HG03135 (cell line): ENCODE data around the gene RNF14.

ENCODE experiments used
- ATAC-seq: cut with Tn5 transposase; IDR thresholded peaks from one replicate; pipeline ENCODE4 v1.9.1; 2021; ENCODE audit warnings: mild to moderate bottlenecking, moderate library complexity; ENCODE audit not compliant: unreplicated experiment

The RNF14 gene

GRCh38 chr5:141947316-141947715 lies 21.6 kb upstream of the RNF14 start:
- ATAC-seq: no peak

GRCh38 chr5:141948812-141949211 lies 20.1 kb upstream of the RNF14 start:
- ATAC-seq: no peak

GRCh38 chr5:141949511-141949910 lies 19.4 kb upstream of the RNF14 start:
- no peak for ATAC-seq

- no peak for ATAC-seq
These were observed 18.5 kb upstream of the RNF14 start for GRCh38 chr5:141950207-141951005.

- peak; percentile 77 for ATAC-seq
These were observed 17.5 kb upstream of the RNF14 start for GRCh38 chr5:141951332-141951781.

GRCh38 chr5:141952020-141952419 lies 16.9 kb upstream of the RNF14 start:
- ATAC-seq: no peak

GRCh38 chr5:141954194-141954593 lies 14.7 kb upstream of the RNF14 start:
- no peak for ATAC-seq

GRCh38 chr5:141957367-141957996 lies 11.4 kb upstream of the RNF14 start:
- no peak for ATAC-seq

GRCh38 chr5:141958113-141958512 lies 10.8 kb upstream of the RNF14 start, which contains the start of gene PCDH12:
Gene PCDH12, minus strand, starts transcription at chr5:141958202. Its CDS starts 351 bp downstream, at chr5:141957851.
- ATAC-seq: no peak

- ATAC-seq: no peak
These were observed 10.2 kb upstream of the RNF14 start for GRCh38 chr5:141958546-141959172.

- no peak for ATAC-seq
These were observed 8.9 kb upstream of the RNF14 start for GRCh38 chr5:141960018-141960417.

GRCh38 chr5:141960449-141961323 lies 8.2 kb upstream of the RNF14 start:
- ATAC-seq: peak; percentile 91

GRCh38 chr5:141961466-141961865 lies 7.4 kb upstream of the RNF14 start:
- ATAC-seq: no peak

GRCh38 chr5:141963701-141964100 lies 5.2 kb upstream of the RNF14 start:
- ATAC-seq: no peak

- no peak for ATAC-seq
These were observed 3.8 kb upstream of the RNF14 start for GRCh38 chr5:141965071-141965470.

- ATAC-seq: no peak
These were observed 2.5 kb upstream of the RNF14 start for GRCh38 chr5:141966275-141966962.

GRCh38 chr5:141966963-141967333 lies 2.0 kb upstream of the RNF14 start:
- ATAC-seq: no peak

GRCh38 chr5:141969783-141970771 lies 1.2 kb downstream of the RNF14 start:
- peak; percentile 50 for ATAC-seq
